ENCODE measurements around the gene BEST4. TPM values are rescaled to one million over a fixed set of nuclear protein-coding genes. Genes with fewer than 3 reads are reported as not detected.
"Not testable (repeated sequence)": the region's sequence is repeated elsewhere in the genome, so short reads cannot be mapped to it uniquely, and the experiment has no call there.

BEST4 gene
- total RNA-seq, 1 donor from 2014 or later: 0.84 TPM

DNA sequence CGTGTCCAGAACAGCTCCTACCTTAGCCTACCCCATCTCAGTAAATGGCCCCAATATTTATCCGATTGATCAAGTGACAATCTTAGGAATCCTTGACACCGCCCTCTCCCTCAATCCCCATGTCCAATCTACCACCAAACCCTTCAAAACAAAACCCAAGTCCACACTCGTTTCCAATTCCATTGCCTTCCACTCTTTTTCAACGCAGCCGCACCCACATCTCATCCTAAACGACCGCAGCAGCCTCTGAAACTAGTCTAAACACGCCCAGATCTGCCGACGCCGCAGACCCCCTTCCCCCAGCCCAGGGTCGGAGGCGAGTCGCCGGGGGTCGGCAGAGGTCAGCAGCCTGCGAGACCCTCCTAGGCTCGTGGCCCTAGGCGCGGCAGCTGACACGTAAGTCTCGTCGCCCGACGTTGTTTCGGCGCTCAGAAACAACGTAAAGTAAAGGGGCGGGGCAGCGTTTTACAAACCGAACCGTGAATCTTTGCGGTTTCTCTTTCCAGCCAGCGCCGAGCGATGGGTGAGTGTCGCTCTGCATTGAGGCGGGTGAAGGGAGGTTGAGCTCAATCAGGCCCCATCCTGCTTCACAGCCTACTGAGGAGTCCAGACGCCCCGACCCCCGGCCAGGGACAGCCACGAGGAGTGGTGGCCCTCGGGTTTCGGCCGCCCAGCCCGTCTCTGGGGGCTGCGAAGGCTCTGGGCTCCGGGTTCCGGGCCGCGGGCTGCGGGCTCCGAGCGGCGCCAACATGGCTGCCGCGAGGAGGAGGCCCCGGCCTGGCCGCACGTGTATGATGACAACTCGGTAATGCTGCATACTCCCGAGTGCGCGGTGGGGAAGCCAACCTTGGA, 12.7 kb downstream of the BEST4 start, which contains the start of gene RPS8:
TSS of gene RPS8 (plus strand) at position 463 of the 852 bp plus-strand sequence. CDS start at position 520, 57 bp downstream.
- peaks cover 27% of the 10 kb centered on the region for H3K4me1 Mint-ChIP-seq
- H3K9me3 Mint-ChIP-seq: no peaks in the 10 kb centered on the region
- peak within 1 kb of the TSS; percentile 93 for H3K4me3 Mint-ChIP-seq
- Histone ChIP-seq H3K9me3 (ENCODE audit: low read depth) (no peaks in the 10 kb centered on the region), H3K27me3 (no peaks in the 10 kb centered on the region), H2AFZ (replicated peaks) (peak within 1 kb of the TSS; percentile 65), H3K4me3 (peak within 1 kb of the TSS; percentile 93), H3K36me3 (peaks cover 8% of the 10 kb centered on the region), H3K9ac (peak within 1 kb of the TSS; percentile 93), H3F3A (ENCODE audit: low read depth) (peaks cover 59% of the 10 kb centered on the region), H4K20me1 (ENCODE audit: low read depth) (peaks cover 40% of the 10 kb centered on the region), H3K79me2 (ENCODE audit: low read depth) (peaks cover 45% of the 10 kb centered on the region), H3K4me1 (peaks cover 16% of the 10 kb centered on the region), H3K4me2 (peak within 1 kb of the TSS; percentile 99), H3K27ac (peak within 1 kb of the TSS; percentile 84)
- H3K27me3 Mint-ChIP-seq (ENCODE audit: insufficient read depth, low read depth): peaks cover 12% of the 10 kb centered on the region
- peak; percentile 98 for DNase-seq (ENCODE audit: low spot score)
- peak within 1 kb of the TSS; percentile 95 for H3K27ac Mint-ChIP-seq
- peaks cover 22% of the 10 kb centered on the region for H3K36me3 Mint-ChIP-seq
- TF ChIP-seq, protein P1, sequence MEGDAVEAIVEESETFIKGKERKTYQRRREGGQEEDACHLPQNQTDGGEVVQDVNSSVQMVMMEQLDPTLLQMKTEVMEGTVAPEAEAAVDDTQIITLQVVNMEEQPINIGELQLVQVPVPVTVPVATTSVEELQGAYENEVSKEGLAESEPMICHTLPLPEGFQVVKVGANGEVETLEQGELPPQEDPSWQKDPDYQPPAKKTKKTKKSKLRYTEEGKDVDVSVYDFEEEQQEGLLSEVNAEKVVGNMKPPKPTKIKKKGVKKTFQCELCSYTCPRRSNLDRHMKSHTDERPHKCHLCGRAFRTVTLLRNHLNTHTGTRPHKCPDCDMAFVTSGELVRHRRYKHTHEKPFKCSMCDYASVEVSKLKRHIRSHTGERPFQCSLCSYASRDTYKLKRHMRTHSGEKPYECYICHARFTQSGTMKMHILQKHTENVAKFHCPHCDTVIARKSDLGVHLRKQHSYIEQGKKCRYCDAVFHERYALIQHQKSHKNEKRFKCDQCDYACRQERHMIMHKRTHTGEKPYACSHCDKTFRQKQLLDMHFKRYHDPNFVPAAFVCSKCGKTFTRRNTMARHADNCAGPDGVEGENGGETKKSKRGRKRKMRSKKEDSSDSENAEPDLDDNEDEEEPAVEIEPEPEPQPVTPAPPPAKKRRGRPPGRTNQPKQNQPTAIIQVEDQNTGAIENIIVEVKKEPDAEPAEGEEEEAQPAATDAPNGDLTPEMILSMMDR (IDR thresholded peaks at IDR 0.05): no peak
- TF ChIP-seq EZH2phosphoT487 (IDR thresholded peaks at IDR 0.05): no peak
- no peak for TF ChIP-seq EZH2 (IDR thresholded peaks at IDR 0.05)

DNA sequence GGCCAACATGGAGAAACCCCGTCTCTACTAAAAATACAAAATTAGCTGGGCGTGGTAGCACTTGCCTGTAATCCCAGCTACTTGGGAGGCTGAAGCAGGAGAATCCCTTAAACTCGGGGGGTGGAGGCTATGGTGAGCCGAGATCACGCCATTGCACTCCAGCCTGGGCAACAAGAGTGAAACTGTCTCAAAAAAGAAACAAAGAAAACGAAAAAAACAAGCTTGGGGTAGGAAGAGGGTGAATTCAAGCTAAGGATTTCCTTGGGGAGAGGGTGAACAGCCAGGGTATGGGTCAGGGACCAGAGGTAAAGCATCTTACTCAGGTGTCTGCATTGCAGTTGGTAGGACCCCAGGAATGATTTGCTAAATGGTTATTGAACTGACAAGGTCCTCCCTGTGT, 21.5 kb downstream of the BEST4 start:
- DNase-seq (ENCODE audit: low spot score); H2AFZ ChIP-seq (replicated peaks); H3K4me1 Mint-ChIP-seq: not testable (repeated sequence)

DNA sequence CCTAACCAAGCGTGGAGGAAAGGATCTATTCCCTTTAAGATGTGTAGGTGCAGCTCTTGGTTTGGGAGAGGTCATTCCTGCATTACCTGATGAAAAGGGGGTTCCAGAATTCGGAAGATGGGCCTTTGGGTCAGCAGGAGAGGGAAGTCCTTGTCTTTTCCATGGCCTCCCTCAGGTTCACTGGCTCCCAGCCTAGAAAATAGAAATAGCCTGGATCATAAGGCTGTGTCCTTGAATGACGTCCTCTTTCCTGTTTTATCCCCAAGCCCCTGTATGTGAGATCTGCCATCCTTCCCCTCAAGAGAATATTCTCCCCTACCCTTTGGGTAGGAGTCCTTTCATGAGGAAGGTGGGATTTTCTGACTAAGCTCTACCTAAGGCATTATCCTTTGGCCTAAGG, 27.1 kb downstream of the BEST4 start:
- H3K36me3 Mint-ChIP-seq: peaks cover 37% of the 10 kb centered on the region
- no peaks in the 10 kb centered on the region for H3K36me3 ChIP-seq

More for the DNA sequence above, 21.5 kb downstream of the BEST4 start:
- H4K20me1 ChIP-seq (ENCODE audit: low read depth); H3K36me3 ChIP-seq; H3K9me3 ChIP-seq (ENCODE audit: low read depth); H3K27me3 ChIP-seq; H3K79me2 ChIP-seq (ENCODE audit: low read depth); H3K4me3 Mint-ChIP-seq; H3K27ac Mint-ChIP-seq; H3K9me3 Mint-ChIP-seq; H3K27me3 Mint-ChIP-seq (ENCODE audit: insufficient read depth, low read depth); H3K4me2 ChIP-seq; H3K9ac ChIP-seq; H3K4me3 ChIP-seq; H3K27ac ChIP-seq; H3K4me1 ChIP-seq: not testable (repeated sequence)
- H3F3A ChIP-seq (ENCODE audit: low read depth): peaks cover 22% of the 10 kb centered on the region
- peaks cover 20% of the 10 kb centered on the region for H3K36me3 Mint-ChIP-seq

More for the DNA sequence above, 27.1 kb downstream of the BEST4 start:
- Mint-ChIP-seq H3K4me1 (no peaks in the 10 kb centered on the region), H3K27ac (no peak overlapping the region), H3K4me3 (no peak overlapping the region), H3K9me3 (no peaks in the 10 kb centered on the region), H3K27me3 (ENCODE audit: insufficient read depth, low read depth) (peaks cover 2% of the 10 kb centered on the region)
- H3K4me2 ChIP-seq: no peak overlapping the region
- no peak overlapping the region for H3K27ac ChIP-seq
- no peak for DNase-seq (ENCODE audit: low spot score)
- H3F3A ChIP-seq (ENCODE audit: low read depth): peaks cover 6% of the 10 kb centered on the region
- H3K27me3 ChIP-seq: no peaks in the 10 kb centered on the region
- H3K9ac ChIP-seq: no peak overlapping the region
- no peak overlapping the region for H3K4me3 ChIP-seq
- H2AFZ ChIP-seq (replicated peaks): no peak overlapping the region
- H3K79me2 ChIP-seq (ENCODE audit: low read depth): no peaks in the 10 kb centered on the region
- no peaks in the 10 kb centered on the region for H3K9me3 ChIP-seq (ENCODE audit: low read depth)
- TF ChIP-seq EZH2 (IDR thresholded peaks at IDR 0.05) (no peak), EZH2phosphoT487 (IDR thresholded peaks at IDR 0.05) (no peak)
- TF ChIP-seq, protein P1 (IDR thresholded peaks at IDR 0.05): no peak
- H4K20me1 ChIP-seq (ENCODE audit: low read depth): no peaks in the 10 kb centered on the region
- H3K4me1 ChIP-seq: no peaks in the 10 kb centered on the region

Measured in neural progenitor cell (in vitro differentiated cells).